MCF 10A (cell line): Measurements from ENCODE around the gene PARD3B. TPM values are rescaled to one million over a fixed set of nuclear protein-coding genes. Genes with fewer than 3 reads are reported as not detected.

Source experiments
- BruUV-seq: library from RNA; stranded (reverse); fragments of 400-500 nt; replicated peaks from 2 replicates; lab custom pipeline; 2021; lab: Mats Ljungman, UMichigan
- CTCF ChIA-PET: fragments of 300-600 bp; sonication (Branson Sonifier 250); formaldehyde crosslinking; extraction: SDS; loops from one replicate; lab custom pipeline; 2021; ENCODE audit warnings: antibody characterized with exemption, inconsistent platforms; lab: Yijun Ruan, JAX
- POLR2A ChIA-PET: fragments of 300-600, 350-650 bp; sonication (Branson Sonifier 250); formaldehyde crosslinking; extraction: SDS; loops from one replicate; lab custom pipeline; 2020; ENCODE audit warnings: antibody characterized with exemption, inconsistent platforms; lab: Yijun Ruan, JAX
- DNase-seq: peaks from one replicate; pipeline ENCODE4 v3.0.0-alpha.2; 2018; ENCODE audit not compliant: unreplicated experiment
- H3K27ac Mint-ChIP-seq: one replicate; pipeline ENCODE4 v1.8.0; 2022; ENCODE audit warnings: mild to moderate bottlenecking, low read depth, mixed read lengths; ENCODE audit not compliant: unreplicated experiment
- H3K27me3 Mint-ChIP-seq: one replicate; pipeline ENCODE4 v1.8.0; 2022; ENCODE audit warnings: mixed read lengths; ENCODE audit not compliant: insufficient read depth, unreplicated experiment
- H3K36me3 Mint-ChIP-seq: one replicate; pipeline ENCODE4 v1.8.0; 2022; ENCODE audit warnings: mild to moderate bottlenecking, moderate library complexity, mixed read lengths; ENCODE audit not compliant: insufficient read depth, unreplicated experiment
- H3K4me1 Mint-ChIP-seq: one replicate; pipeline ENCODE4 v1.8.0; 2022; ENCODE audit warnings: mixed read lengths; ENCODE audit not compliant: insufficient read depth, unreplicated experiment
- H3K4me3 Mint-ChIP-seq: one replicate; pipeline ENCODE4 v1.8.0; 2022; ENCODE audit warnings: mild to moderate bottlenecking, moderate library complexity, mixed read lengths; ENCODE audit not compliant: unreplicated experiment
- H3K9me3 Mint-ChIP-seq: one replicate; pipeline ENCODE4 v1.8.0; 2022; ENCODE audit warnings: mixed read lengths; ENCODE audit not compliant: unreplicated experiment
- intact Hi-C: fragments of 100-400 bp; cut with micrococcal nuclease; formaldehyde crosslinking; loops from 2 replicates; pipeline ENCODE4 v1.14.1; 2022
- total RNA-seq: library from RNA; stranded (reverse); gene quantifications from 2 replicates; pipeline ENCODE4 v1.2.3, GENCODE V29; 2022
- TF ChIP-seq, protein P1 (sequence below): fragments of 200-600 bp; IDR thresholded peaks from one replicate; pipeline ENCODE4 v1.8.0; 2022; ENCODE audit warnings: antibody characterized with exemption, mild to moderate bottlenecking; ENCODE audit not compliant: unreplicated experiment

Gene PARD3B
- total RNA-seq, 1 experiment from 2014 or later, result 11.6 TPM

DNA sequence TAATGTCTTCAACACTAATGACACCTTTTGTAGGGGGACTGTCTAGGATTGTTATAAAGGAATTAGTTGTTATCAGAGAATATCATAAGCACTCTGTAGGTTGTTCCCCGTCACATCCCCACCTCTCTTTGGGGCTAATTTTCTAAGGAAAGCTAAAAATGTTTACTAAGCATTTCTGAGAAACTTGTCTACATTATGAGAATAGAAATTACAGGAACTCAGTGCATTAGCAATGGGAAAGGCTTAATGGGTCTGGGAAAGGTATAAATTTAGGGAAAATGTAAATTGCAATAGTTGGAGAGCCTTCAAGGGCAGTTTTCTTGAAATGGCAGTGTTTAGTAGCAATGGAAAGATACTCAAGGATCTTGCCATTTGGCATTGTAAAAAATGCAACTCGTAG, 879.8 kb downstream of the PARD3B start:
- Mint-ChIP-seq H3K27me3 (no peaks in the 10 kb centered on the region), H3K27ac (no peak overlapping the region), H3K36me3 (no peaks in the 10 kb centered on the region), H3K4me1 (peaks cover 5% of the 10 kb centered on the region), H3K9me3 (no peaks in the 10 kb centered on the region), H3K4me3 (no peak overlapping the region)
- ChIA-PET CTCF (no interaction called here), POLR2A (no interaction called here)
- intact Hi-C loops, result no loop called here
- TF ChIP-seq, protein P1, sequence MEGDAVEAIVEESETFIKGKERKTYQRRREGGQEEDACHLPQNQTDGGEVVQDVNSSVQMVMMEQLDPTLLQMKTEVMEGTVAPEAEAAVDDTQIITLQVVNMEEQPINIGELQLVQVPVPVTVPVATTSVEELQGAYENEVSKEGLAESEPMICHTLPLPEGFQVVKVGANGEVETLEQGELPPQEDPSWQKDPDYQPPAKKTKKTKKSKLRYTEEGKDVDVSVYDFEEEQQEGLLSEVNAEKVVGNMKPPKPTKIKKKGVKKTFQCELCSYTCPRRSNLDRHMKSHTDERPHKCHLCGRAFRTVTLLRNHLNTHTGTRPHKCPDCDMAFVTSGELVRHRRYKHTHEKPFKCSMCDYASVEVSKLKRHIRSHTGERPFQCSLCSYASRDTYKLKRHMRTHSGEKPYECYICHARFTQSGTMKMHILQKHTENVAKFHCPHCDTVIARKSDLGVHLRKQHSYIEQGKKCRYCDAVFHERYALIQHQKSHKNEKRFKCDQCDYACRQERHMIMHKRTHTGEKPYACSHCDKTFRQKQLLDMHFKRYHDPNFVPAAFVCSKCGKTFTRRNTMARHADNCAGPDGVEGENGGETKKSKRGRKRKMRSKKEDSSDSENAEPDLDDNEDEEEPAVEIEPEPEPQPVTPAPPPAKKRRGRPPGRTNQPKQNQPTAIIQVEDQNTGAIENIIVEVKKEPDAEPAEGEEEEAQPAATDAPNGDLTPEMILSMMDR, result no peak
- BruUV-seq, result no TSS peak
- no peak for DNase-seq

DNA sequence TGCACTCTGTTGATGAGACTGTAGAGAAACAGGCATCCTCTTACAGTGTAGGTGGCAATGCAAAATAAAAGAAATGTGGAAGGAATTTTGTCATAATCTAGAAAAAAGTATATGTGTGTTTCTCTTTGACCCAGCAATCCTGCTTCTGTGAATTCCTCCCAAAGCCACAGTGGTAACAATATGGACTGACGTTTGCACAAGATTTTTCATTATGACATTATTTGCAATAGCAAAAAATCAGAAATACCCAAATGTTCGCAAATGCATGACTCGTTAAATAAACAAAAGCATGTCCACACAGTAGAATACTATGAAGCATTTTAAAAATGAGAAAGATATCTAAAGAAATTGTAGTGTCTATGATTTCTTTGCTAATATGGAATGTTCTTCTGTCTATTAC, 881.8 kb downstream of the PARD3B start:
- TF ChIP-seq, protein P1, result no peak
- H3K9me3 Mint-ChIP-seq, result no peaks in the 10 kb centered on the region
- ChIA-PET CTCF (interaction anchor here (0.6 kb wide), 1 partner anchor 181 kb away, joined by 5 read pairs; no protein-coding TSS in a partner anchor), POLR2A (no interaction called here)
- peaks cover 5% of the 10 kb centered on the region for H3K4me1 Mint-ChIP-seq
- no peak overlapping the region for H3K4me3 Mint-ChIP-seq
- H3K36me3 Mint-ChIP-seq, result no peaks in the 10 kb centered on the region
- H3K27me3 Mint-ChIP-seq, result no peaks in the 10 kb centered on the region
- peak; percentile 29 for DNase-seq
- intact Hi-C loops, result no loop called here
- no TSS peak for BruUV-seq
- no peak overlapping the region for H3K27ac Mint-ChIP-seq

DNA sequence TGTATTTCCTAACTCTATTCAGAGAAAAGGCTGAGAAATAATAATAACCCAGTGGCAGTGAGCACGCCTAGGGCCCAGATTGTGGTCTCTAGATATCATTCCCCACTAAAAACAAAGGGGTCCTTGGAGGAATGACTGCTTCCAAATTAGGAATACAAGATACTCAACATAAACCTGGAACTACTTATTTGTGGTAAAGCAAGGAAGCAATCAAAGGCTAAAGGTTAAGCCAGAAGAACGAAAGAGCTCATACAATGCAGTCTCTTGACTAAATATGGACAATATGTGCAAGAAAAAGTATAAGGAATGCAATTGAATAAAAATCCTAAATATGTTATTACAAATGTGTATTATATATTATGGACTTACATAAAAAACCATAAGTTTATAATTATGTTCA, 883.5 kb downstream of the PARD3B start:
- TF ChIP-seq, protein P1, result no peak
- Mint-ChIP-seq H3K4me3 (no peak overlapping the region), H3K4me1 (peaks cover 5% of the 10 kb centered on the region), H3K36me3 (no peaks in the 10 kb centered on the region), H3K27ac (no peak overlapping the region), H3K9me3 (no peaks in the 10 kb centered on the region), H3K27me3 (no peaks in the 10 kb centered on the region)
- POLR2A ChIA-PET, result no interaction called here
- intact Hi-C loops, result no loop called here
- CTCF ChIA-PET, result no interaction called here
- BruUV-seq, result no TSS peak
- DNase-seq, result no peak

DNA sequence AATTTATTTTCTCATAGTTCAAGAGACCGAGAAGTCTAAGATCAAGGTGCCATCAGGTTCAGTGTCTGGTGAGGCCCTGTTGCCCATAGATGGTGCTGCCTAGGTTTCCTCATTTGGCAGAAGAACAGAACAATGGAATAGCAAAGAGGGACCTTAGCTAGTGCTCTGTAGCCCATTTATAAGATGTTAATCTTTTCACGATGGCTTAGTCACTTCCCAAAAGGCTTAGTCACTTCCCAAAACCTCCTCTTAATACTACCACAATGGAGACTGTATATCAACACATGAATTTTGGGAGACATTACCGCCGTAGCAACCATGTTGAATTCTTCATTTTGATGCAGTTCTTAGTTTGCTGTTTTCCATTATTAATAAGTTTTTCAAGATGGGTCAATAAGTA, 890.7 kb downstream of the PARD3B start:
- DNase-seq, result peak; percentile 16
- no peak overlapping the region for H3K27ac Mint-ChIP-seq
- no peaks in the 10 kb centered on the region for H3K4me1 Mint-ChIP-seq
- peaks cover 6% of the 10 kb centered on the region for H3K9me3 Mint-ChIP-seq
- intact Hi-C loops, result no loop called here
- TF ChIP-seq, protein P1, result no peak
- ChIA-PET CTCF (interaction anchor here (1.1 kb wide), 1 partner anchor 513 kb away, joined by 3 read pairs; no protein-coding TSS in a partner anchor), POLR2A (interaction anchor here (0.9 kb wide), 1 partner anchor 18 kb away, joined by 4 read pairs; no protein-coding TSS in a partner anchor)
- BruUV-seq, result no TSS peak
- no peaks in the 10 kb centered on the region for H3K36me3 Mint-ChIP-seq
- no peaks in the 10 kb centered on the region for H3K27me3 Mint-ChIP-seq
- H3K4me3 Mint-ChIP-seq, result no peak overlapping the region
